Measurements from ENCODE around the gene UAP1L1.

DNA sequence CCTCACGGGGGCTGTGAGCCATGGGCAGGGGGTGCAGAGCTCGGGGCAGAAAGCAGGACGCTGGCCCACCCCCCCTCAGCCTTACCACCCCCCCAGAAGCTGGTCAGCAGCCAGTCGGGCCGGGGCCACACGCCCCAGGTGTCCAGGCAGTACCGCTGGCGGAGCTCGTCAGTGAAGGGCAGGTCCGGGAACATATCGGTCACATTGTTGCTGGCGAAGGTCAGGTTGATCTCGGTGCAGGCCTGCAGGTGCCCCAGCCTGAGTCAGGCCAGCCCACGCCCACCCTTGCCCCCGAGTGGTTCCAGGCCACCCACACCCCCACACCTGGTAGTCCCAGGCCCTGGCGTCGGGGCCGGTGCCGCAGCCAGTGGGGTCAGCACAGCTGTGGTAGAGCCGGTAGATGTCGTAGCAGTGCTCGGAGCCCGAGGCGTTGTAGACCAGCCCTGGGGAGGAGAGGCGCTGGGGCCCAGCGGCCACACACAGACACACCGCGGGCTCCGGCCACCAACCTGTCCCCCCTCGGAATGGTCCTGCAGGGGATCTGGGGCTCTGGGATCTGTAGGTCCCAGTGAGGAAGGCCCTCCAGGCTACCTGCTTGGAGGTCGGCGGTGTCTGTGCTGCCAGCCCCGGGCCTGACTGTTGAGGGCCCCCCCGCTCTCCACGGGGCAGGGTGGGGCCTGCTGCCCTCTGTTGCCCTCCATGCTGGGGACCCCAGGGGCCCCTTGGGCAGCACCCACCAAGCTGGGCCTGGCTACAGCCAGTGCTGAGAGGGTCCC is 34.7 kb downstream of the UAP1L1 start:
- TF ChIP-seq, protein P1, sequence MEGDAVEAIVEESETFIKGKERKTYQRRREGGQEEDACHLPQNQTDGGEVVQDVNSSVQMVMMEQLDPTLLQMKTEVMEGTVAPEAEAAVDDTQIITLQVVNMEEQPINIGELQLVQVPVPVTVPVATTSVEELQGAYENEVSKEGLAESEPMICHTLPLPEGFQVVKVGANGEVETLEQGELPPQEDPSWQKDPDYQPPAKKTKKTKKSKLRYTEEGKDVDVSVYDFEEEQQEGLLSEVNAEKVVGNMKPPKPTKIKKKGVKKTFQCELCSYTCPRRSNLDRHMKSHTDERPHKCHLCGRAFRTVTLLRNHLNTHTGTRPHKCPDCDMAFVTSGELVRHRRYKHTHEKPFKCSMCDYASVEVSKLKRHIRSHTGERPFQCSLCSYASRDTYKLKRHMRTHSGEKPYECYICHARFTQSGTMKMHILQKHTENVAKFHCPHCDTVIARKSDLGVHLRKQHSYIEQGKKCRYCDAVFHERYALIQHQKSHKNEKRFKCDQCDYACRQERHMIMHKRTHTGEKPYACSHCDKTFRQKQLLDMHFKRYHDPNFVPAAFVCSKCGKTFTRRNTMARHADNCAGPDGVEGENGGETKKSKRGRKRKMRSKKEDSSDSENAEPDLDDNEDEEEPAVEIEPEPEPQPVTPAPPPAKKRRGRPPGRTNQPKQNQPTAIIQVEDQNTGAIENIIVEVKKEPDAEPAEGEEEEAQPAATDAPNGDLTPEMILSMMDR (IDR thresholded peaks at IDR 0.05) = no peak
- TF ChIP-seq POLR2A (IDR thresholded peaks at IDR 0.05) = no peak
